ENCODE results near the gene TMEM18. TPM values are rescaled to one million over a fixed set of nuclear protein-coding genes. Genes with fewer than 3 reads are reported as not detected.

The TMEM18 gene
- polyA plus RNA-seq, 1 donor from 2014 or later = 58.6 TPM

DNA sequence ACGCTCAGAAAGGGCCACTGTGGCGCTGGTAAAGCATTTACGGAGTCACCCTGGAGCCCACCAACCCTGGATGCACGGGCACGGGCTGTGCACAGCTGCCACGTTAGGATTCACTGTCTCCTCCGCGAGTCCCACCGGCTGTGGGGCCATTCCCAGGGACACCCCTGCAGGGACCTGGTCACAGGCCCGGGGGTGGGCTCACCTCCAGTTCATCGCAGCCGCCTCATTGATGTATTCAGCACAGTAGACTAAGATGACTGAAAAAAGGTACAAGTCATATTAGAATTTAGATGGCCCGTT lies 4.7 kb downstream of the TMEM18 start:
- Histone ChIP-seq H4K20me1 (ENCODE audit: insufficient read depth) (no peaks in the 10 kb centered on the region), H2AFZ (ENCODE audit: low read depth, low read length) (no peak overlapping the region), H3K36me3 (ENCODE audit: insufficient read depth, low read length) (no peaks in the 10 kb centered on the region), H3K79me2 (replicated peaks; ENCODE audit: insufficient read depth, low read length) (no peaks in the 10 kb centered on the region), H3K27me3 (ENCODE audit: insufficient read depth, low read depth, low read length) (no peaks in the 10 kb centered on the region), H3K4me3 (ENCODE audit: low read length) (no peak overlapping the region), H3K4me2 (ENCODE audit: low read length) (no peak overlapping the region), H3K9ac (ENCODE audit: low read length) (no peak overlapping the region), H3K9me2 (ENCODE audit: insufficient read depth, low read length) (no peaks in the 10 kb centered on the region), H3F3A (ENCODE audit: insufficient read depth, low read length, poor library complexity, severe bottlenecking) (no peaks in the 10 kb centered on the region), H3K9me3 (ENCODE audit: low read length) (no peaks in the 10 kb centered on the region), H3K27ac (ENCODE audit: low read length) (no peak overlapping the region)
- TF ChIP-seq CTCF (IDR thresholded peaks at IDR 0.05; ENCODE audit: poor library complexity, severe bottlenecking) (no peak), RAD21 (conservative IDR thresholded peaks at IDR 0.05) (no peak), POLR2AphosphoS5 (IDR thresholded peaks at IDR 0.05) (no peak), MXI1 (conservative IDR thresholded peaks at IDR 0.05; ENCODE audit: poor library complexity, severe bottlenecking) (no peak), EP300 (conservative IDR thresholded peaks at IDR 0.05; ENCODE audit: poor library complexity, severe bottlenecking) (no peak), TAF1 (IDR thresholded peaks at IDR 0.05; ENCODE audit: low read depth) (no peak), EZH2 (IDR thresholded peaks at IDR 0.05; ENCODE audit: borderline replicate concordance, insufficient read depth, low read length, poor library complexity, severe bottlenecking) (no peak), SMC3 (conservative IDR thresholded peaks at IDR 0.05; ENCODE audit: poor library complexity) (no peak)
- TF ChIP-seq, protein P1, sequence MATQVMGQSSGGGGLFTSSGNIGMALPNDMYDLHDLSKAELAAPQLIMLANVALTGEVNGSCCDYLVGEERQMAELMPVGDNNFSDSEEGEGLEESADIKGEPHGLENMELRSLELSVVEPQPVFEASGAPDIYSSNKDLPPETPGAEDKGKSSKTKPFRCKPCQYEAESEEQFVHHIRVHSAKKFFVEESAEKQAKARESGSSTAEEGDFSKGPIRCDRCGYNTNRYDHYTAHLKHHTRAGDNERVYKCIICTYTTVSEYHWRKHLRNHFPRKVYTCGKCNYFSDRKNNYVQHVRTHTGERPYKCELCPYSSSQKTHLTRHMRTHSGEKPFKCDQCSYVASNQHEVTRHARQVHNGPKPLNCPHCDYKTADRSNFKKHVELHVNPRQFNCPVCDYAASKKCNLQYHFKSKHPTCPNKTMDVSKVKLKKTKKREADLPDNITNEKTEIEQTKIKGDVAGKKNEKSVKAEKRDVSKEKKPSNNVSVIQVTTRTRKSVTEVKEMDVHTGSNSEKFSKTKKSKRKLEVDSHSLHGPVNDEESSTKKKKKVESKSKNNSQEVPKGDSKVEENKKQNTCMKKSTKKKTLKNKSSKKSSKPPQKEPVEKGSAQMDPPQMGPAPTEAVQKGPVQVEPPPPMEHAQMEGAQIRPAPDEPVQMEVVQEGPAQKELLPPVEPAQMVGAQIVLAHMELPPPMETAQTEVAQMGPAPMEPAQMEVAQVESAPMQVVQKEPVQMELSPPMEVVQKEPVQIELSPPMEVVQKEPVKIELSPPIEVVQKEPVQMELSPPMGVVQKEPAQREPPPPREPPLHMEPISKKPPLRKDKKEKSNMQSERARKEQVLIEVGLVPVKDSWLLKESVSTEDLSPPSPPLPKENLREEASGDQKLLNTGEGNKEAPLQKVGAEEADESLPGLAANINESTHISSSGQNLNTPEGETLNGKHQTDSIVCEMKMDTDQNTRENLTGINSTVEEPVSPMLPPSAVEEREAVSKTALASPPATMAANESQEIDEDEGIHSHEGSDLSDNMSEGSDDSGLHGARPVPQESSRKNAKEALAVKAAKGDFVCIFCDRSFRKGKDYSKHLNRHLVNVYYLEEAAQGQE (IDR thresholded peaks at IDR 0.05; ENCODE audit: borderline replicate concordance) = no peak

DNA sequence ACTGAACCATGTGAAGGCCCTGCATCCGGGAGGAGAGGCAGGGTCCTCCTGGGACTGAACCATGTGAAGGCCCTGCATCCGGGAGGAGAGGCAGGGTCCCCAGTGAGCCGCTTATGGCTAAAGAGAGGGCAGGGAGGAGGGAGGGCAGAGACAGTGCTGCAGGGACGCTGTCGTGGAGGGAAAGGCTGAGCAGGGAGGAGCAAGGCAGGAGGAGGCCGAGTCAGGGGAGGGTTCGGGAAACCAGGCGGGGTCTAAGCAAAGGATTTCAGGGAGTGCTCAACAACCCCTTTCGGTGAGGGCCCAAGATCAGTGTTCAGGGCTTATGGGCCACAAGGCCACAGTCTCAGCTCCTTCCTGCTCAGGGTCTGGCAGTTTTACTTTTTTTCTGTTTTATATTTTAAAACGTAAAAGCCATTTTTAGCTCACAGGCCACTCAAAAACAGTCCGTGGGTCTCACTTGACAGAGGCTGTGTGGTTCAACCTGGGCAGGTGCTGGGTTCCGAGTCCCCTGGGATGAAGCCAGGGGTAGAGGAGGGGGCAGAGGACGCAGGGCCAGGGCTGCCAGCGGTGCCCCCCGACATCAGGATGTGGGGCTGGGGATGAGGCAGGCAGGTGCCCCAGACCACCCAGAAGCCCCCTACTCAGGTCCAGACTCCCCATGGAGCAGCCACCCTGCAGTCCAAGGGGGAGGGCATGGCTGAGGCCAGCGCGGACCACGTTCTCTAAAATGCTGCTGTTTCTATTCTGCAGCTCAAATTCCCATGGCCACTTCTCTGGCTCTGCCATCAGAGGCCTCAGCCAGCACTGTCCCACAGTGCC lies 5.2 kb downstream of the TMEM18 start:
- Histone ChIP-seq H3K9me3 (ENCODE audit: low read length) (no peaks in the 10 kb centered on the region), H3K4me3 (ENCODE audit: low read length) (no peak overlapping the region), H3K27me3 (ENCODE audit: insufficient read depth, low read depth, low read length) (no peaks in the 10 kb centered on the region), H3K4me2 (ENCODE audit: low read length) (no peak overlapping the region), H3K9ac (ENCODE audit: low read length) (no peak overlapping the region), H3K9me2 (ENCODE audit: insufficient read depth, low read length) (no peaks in the 10 kb centered on the region), H3F3A (ENCODE audit: insufficient read depth, low read length, poor library complexity, severe bottlenecking) (no peaks in the 10 kb centered on the region), H4K20me1 (ENCODE audit: insufficient read depth) (no peaks in the 10 kb centered on the region), H3K27ac (ENCODE audit: low read length) (no peak overlapping the region), H2AFZ (ENCODE audit: low read depth, low read length) (no peak overlapping the region), H3K79me2 (replicated peaks; ENCODE audit: insufficient read depth, low read length) (no peaks in the 10 kb centered on the region), H3K36me3 (ENCODE audit: insufficient read depth, low read length) (no peaks in the 10 kb centered on the region)
- TF ChIP-seq SMC3 (conservative IDR thresholded peaks at IDR 0.05; ENCODE audit: poor library complexity) (no peak), EP300 (conservative IDR thresholded peaks at IDR 0.05; ENCODE audit: poor library complexity, severe bottlenecking) (no peak), MXI1 (conservative IDR thresholded peaks at IDR 0.05; ENCODE audit: poor library complexity, severe bottlenecking) (no peak), POLR2AphosphoS5 (IDR thresholded peaks at IDR 0.05) (no peak), RAD21 (conservative IDR thresholded peaks at IDR 0.05) (no peak), TAF1 (IDR thresholded peaks at IDR 0.05; ENCODE audit: low read depth) (no peak), EZH2 (IDR thresholded peaks at IDR 0.05; ENCODE audit: borderline replicate concordance, insufficient read depth, low read length, poor library complexity, severe bottlenecking) (no peak), CTCF (IDR thresholded peaks at IDR 0.05; ENCODE audit: poor library complexity, severe bottlenecking) (no peak)
- TF ChIP-seq, protein P1 (IDR thresholded peaks at IDR 0.05; ENCODE audit: borderline replicate concordance) = no peak

Data from neural cell (in vitro differentiated cells).